B cell (primary cell): ENCODE measurements around the gene SART3. TPM values are rescaled to one million over a fixed set of nuclear protein-coding genes. Genes with fewer than 3 reads are reported as not detected.

ENCODE experiments used
- ATAC-seq: fragments of 200-7000 bp; cut with Tn5 transposase; one replicate; pipeline ENCODE4 v1.10.0; 2021; ENCODE audit warnings: low read depth, mild to moderate bottlenecking, moderate number of reproducible peaks, moderate library complexity
- CTCF ChIA-PET: fragments of 350-600 bp; sonication (Branson Sonifier 250); formaldehyde crosslinking; loops from one replicate; lab custom pipeline; 2021; ENCODE audit warnings: antibody characterized with exemption, inconsistent platforms; lab: Charles Lee
- POLR2A ChIA-PET: fragments of 350-600 bp; sonication (Branson Sonifier 250); formaldehyde crosslinking; loops from one replicate; lab custom pipeline; 2021; ENCODE audit warnings: antibody characterized with exemption; lab: Charles Lee
- DNase-seq: peaks from one replicate; pipeline ENCODE4 v3.0.0; 2013
- H2AFZ ChIP-seq: 2 replicates; pipeline ENCODE4 v1.6.1; 2012; ENCODE audit warnings: mild to moderate bottlenecking, low read depth, low read length; ENCODE audit not compliant: insufficient read depth, poor library complexity, severe bottlenecking
- H3K27ac ChIP-seq, 2 donors: 1 replicate in 1 of 2; 2 replicates in 1 of 2; pipeline ENCODE4 v1.5.1; 2012 to 2013; ENCODE audit warnings: low read length in 2 of 2, mild to moderate bottlenecking in 2 of 2, moderate library complexity in 1 of 2
- H3K27me3 ChIP-seq, 4 experiments: fragments of 200-600 bp in 1 of 4; sonication (generic) in 1 of 4; replicated peaks in 1 of 4; 1 replicate in 2 of 4; 2 replicates in 2 of 4; pipeline versions ENCODE4 v1.6.1 to v1.7.0; 2013 to 2016; ENCODE audit warnings: low read length in 3 of 4, mild to moderate bottlenecking in 2 of 4, mixed read lengths in 1 of 4, moderate library complexity in 1 of 4; ENCODE audit not compliant: insufficient read depth in 4 of 4, control insufficient read depth in 3 of 4; ENCODE audit errors: control extremely low read depth in 1 of 4
- H3K36me3 ChIP-seq, 2 experiments: replicated peaks in 1 of 2; 1 replicate in 1 of 2; 2 replicates in 1 of 2; pipeline versions ENCODE4 v1.6.1 to v1.7.1; 2013; ENCODE audit warnings: low read length in 1 of 2; ENCODE audit not compliant: insufficient read depth in 2 of 2, control insufficient read depth in 1 of 2; ENCODE audit errors: control extremely low read depth in 1 of 2, extremely low read depth in 1 of 2
- H3K4me1 ChIP-seq, 2 donors: fragments of 200-600 bp in 1 of 2; sonication (generic) in 1 of 2; 1 replicate in 1 of 2; 2 replicates in 1 of 2; pipeline versions ENCODE4 v1.5.1 to v1.6.1; 2013 to 2017; ENCODE audit warnings: low read length in 2 of 2; ENCODE audit not compliant: control insufficient read depth in 2 of 2, insufficient read depth in 2 of 2
- H3K4me2 ChIP-seq: replicated peaks from 2 replicates; pipeline ENCODE3; 2012; ENCODE audit warnings: mild to moderate bottlenecking, low read depth, low read length; ENCODE audit not compliant: poor library complexity, severe bottlenecking
- H3K4me3 ChIP-seq, 5 experiments: fragments of 200-600 bp in 1 of 5; sonication (generic) in 1 of 5; 1 replicate in 3 of 5; 2 replicates in 2 of 5; pipeline versions ENCODE4 v1.5.1 to v1.7.0; 2011 to 2016; ENCODE audit warnings: low read length in 4 of 5, mild to moderate bottlenecking in 4 of 5, low read depth in 2 of 5, control low read depth in 1 of 5, moderate library complexity in 1 of 5; ENCODE audit not compliant: insufficient read depth in 1 of 5; ENCODE audit errors: control extremely low read depth in 1 of 5, extremely low read depth in 1 of 5
- H3K79me2 ChIP-seq: fragments of 200-600 bp; sonication (generic); one replicate; pipeline ENCODE4 v1.6.0; 2016; ENCODE audit warnings: low read length; ENCODE audit not compliant: control insufficient read depth, insufficient read depth
- H3K9ac ChIP-seq: fragments of 200-600 bp; sonication (generic); 2 replicates; pipeline ENCODE4 v1.6.1; 2017; ENCODE audit warnings: mild to moderate bottlenecking, low read length, moderate library complexity
- H3K9me3 ChIP-seq, 3 donors: one replicate each; pipeline versions ENCODE4 v1.6.1 to v1.7.1; 2013; ENCODE audit warnings: low read length in 2 of 3; ENCODE audit not compliant: control insufficient read depth in 2 of 3, insufficient read depth in 1 of 3; ENCODE audit errors: control extremely low read depth in 1 of 3
- H4K20me1 ChIP-seq: 2 replicates; pipeline ENCODE4 v1.6.0; 2012; ENCODE audit warnings: mild to moderate bottlenecking, low read length; ENCODE audit not compliant: insufficient read depth, control insufficient read depth, poor library complexity, severe bottlenecking
- H3K27ac Mint-ChIP-seq: one replicate; pipeline ENCODE4 v1.8.0; 2021; ENCODE audit warnings: mixed read lengths
- H3K27me3 Mint-ChIP-seq: one replicate; pipeline ENCODE4 v1.8.0; 2021; ENCODE audit warnings: mixed read lengths
- H3K4me1 Mint-ChIP-seq: one replicate; pipeline ENCODE4 v1.8.0; 2021; ENCODE audit warnings: mixed read lengths
- H3K4me3 Mint-ChIP-seq: one replicate; pipeline ENCODE4 v1.8.0; 2021; ENCODE audit warnings: mixed read lengths
- H3K9me3 Mint-ChIP-seq: one replicate; pipeline ENCODE4 v1.8.0; 2022; ENCODE audit warnings: mixed read lengths; ENCODE audit not compliant: insufficient read depth
- EZH2 ChIP-seq: IDR thresholded peaks from 2 replicates; pipeline ENCODE4 v1.6.1; 2012; ENCODE audit warnings: borderline replicate concordance, low read depth, mild to moderate bottlenecking, moderate library complexity, low read length; ENCODE audit not compliant: insufficient read depth, poor library complexity, severe bottlenecking
- WGBS: methylation state at CpG from one replicate; pipeline ENCODE4 v1.1.5; 2013; ENCODE audit warnings: missing lambda C conversion rate; ENCODE audit not compliant: insufficient coverage; 5-methylcytosine and 5-hydroxymethylcytosine counted together
- intact Hi-C: fragments of 100-400 bp; cut with micrococcal nuclease; formaldehyde crosslinking; loops from one replicate; pipeline ENCODE4 v1.10.0; 2022
- polyA plus RNA-seq: library from polyadenylated mRNA; depleted of rRNA; stranded (reverse); fragments of >200 nt; gene quantifications from 2 replicates; pipeline ENCODE4 v1.2.3, GENCODE V29; 2012
- total RNA-seq, 2 donors: library from RNA; stranded (reverse); fragments of 120-200 nt in 1 of 2; gene quantifications; 1 replicate in 1 of 2; 2 replicates in 1 of 2; pipeline versions ENCODE4 v1.2.3 to v1.2.4, GENCODE V29; 2013 to 2022
- TF ChIP-seq, protein P1 (sequence below): fragments of 200-600 bp; IDR thresholded peaks from one replicate; pipeline ENCODE4 v1.8.0; 2022; ENCODE audit warnings: antibody characterized with exemption, mild to moderate bottlenecking

The SART3 gene
- total and polyA plus RNA-seq, 2 donors (not counting 1 experiment from before 2014, with no cell fraction given) = 24.1 to 131 TPM

DNA sequence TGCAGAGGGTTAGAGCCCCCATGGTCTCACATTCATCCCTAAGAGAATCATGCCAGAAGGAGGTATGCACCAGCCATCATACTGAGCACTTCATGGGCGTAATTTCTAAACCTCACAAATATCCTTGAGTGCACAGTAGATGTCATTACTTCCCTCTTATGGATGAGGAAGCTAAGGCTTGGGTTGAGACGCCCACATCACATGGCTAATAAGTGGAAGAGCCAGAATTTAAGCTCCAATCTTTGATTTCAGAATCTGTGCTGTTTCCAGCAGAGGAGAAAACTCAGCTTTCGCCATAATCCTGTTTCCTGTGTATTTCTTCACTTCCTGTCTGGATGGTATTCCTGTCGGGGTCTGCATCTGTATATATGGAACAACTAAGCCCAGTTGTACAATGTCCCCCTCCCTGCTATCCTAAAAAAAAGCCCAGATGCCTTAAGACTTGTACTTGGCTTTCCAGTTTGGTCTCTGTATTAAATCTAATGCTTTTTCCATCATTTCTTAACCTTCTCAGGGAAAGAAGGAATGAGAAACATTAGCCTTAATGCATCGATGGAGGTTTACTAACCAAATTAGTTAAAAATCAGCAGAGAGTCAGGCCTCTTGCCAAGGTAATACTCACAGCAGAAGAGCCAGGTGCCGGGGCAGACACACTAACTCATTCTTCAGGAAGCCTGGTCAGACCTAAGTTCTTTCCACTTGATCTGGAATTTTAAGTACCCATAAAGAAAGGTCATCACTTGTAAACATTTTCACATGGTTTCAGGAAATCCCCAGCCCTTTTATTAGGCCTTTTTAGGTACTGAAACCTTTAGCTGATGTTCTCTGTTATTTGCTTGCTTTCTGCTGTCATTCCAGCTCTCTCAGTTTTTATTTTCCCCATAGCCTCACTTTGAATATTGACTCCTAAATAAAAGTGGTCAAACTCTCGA is 6.7 kb upstream of the SART3 start:
- peaks cover 19 to 56% of the 10 kb centered on the region in 2 experiments for H3K36me3 ChIP-seq
- peak overlapping the region; percentile 48 for H3K4me2 ChIP-seq
- no peaks in the 10 kb centered on the region for H4K20me1 ChIP-seq
- ChIA-PET CTCF (interaction anchor here (0.6 to 19.8 kb wide), 9 partner anchors 12 to 383 kb away, joined by 3 to 424 read pairs (median 7); partner anchors contain the start of gene SELPLG), POLR2A (interaction anchor here (0.6 to 3.7 kb wide), 10 partner anchors 50 to 481 kb away, joined by 3 to 26 read pairs (median 4); partner anchors contain the start of genes SELPLG and SSH1)
- H3K9ac ChIP-seq = peak overlapping the region; percentile 17
- intact Hi-C loops = loop anchor here (1.0 kb wide), 1 partner anchor 50 kb away; no protein-coding TSS in a partner anchor
- no peaks in the 10 kb centered on the region for H3K9me3 ChIP-seq
- no peaks in the 10 kb centered on the region for H3K27me3 Mint-ChIP-seq
- peak overlapping the region; percentile 80 for H3K4me3 Mint-ChIP-seq
- no peaks in the 10 kb centered on the region for H3K9me3 Mint-ChIP-seq
- H3K27ac ChIP-seq = peak overlapping the region; percentile 76 to 80
- H3K27ac Mint-ChIP-seq = peak overlapping the region; percentile 93
- ATAC-seq (peak; percentile 5), DNase-seq (peak; percentile 57)
- no peaks in the 10 kb centered on the region for H3K27me3 ChIP-seq
- H3K4me1 ChIP-seq = peaks cover 64 to 82% of the 10 kb centered on the region in 2 donors
- H3K79me2 ChIP-seq = peaks cover 18% of the 10 kb centered on the region
- TF ChIP-seq, protein P1, sequence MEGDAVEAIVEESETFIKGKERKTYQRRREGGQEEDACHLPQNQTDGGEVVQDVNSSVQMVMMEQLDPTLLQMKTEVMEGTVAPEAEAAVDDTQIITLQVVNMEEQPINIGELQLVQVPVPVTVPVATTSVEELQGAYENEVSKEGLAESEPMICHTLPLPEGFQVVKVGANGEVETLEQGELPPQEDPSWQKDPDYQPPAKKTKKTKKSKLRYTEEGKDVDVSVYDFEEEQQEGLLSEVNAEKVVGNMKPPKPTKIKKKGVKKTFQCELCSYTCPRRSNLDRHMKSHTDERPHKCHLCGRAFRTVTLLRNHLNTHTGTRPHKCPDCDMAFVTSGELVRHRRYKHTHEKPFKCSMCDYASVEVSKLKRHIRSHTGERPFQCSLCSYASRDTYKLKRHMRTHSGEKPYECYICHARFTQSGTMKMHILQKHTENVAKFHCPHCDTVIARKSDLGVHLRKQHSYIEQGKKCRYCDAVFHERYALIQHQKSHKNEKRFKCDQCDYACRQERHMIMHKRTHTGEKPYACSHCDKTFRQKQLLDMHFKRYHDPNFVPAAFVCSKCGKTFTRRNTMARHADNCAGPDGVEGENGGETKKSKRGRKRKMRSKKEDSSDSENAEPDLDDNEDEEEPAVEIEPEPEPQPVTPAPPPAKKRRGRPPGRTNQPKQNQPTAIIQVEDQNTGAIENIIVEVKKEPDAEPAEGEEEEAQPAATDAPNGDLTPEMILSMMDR = no peak
- TF ChIP-seq EZH2 = no peak
- no peak overlapping the region for H3K4me3 ChIP-seq
- no peak overlapping the region for H2AFZ ChIP-seq
- 64% methylated on average over 3 of the region's 7 CpGs for WGBS
- H3K4me1 Mint-ChIP-seq = peaks cover 90% of the 10 kb centered on the region
